Fibroblast of lung (primary cell): Measurements from ENCODE around the gene ARHGEF4. TPM values are rescaled to one million over a fixed set of nuclear protein-coding genes. Genes with fewer than 3 reads are reported as not detected.

Source experiments
- DNase-seq, 2 donors: peaks; one replicate each; pipeline versions ENCODE4 v3.0.0 to v3.0.0-alpha.2; 2010; ENCODE audit warnings: low read depth in 2 of 2
- H2AFZ ChIP-seq: 2 replicates; pipeline ENCODE4 v1.5.1; 2012; ENCODE audit warnings: low read length, control low read depth, inconsistent platforms
- H3K27ac ChIP-seq: 2 replicates; pipeline ENCODE4 v1.5.1; 2011; ENCODE audit warnings: low read length, control low read depth; ENCODE audit not compliant: insufficient read depth
- H3K27me3 ChIP-seq: 2 replicates; pipeline ENCODE4 v1.5.1; 2011; ENCODE audit warnings: mild to moderate bottlenecking, low read length; ENCODE audit not compliant: control insufficient read depth, insufficient read depth
- H3K36me3 ChIP-seq: 2 replicates; pipeline ENCODE4 v1.5.1; 2011; ENCODE audit warnings: low read length; ENCODE audit not compliant: control insufficient read depth, insufficient read depth
- H3K4me1 ChIP-seq: 2 replicates; pipeline ENCODE4 v1.5.1; 2011; ENCODE audit warnings: low read length; ENCODE audit not compliant: control insufficient read depth, insufficient read depth; ENCODE audit errors: extremely low read depth
- H3K4me2 ChIP-seq: 2 replicates; pipeline ENCODE4 v1.5.1; 2011; ENCODE audit warnings: low read length, control low read depth; ENCODE audit not compliant: insufficient read depth; ENCODE audit errors: extremely low read depth
- H3K4me3 ChIP-seq, 4 experiments: fragments of 200-600 bp in 1 of 4; sonication (generic) in 1 of 4; replicated peaks in 1 of 4; 2 replicates each; pipeline ENCODE4 v1.5.1; 2011 to 2016; ENCODE audit warnings: low read length in 4 of 4, low read depth in 3 of 4, mild to moderate bottlenecking in 3 of 4, control low read depth in 2 of 4, inconsistent platforms in 1 of 4, mixed read lengths in 1 of 4; ENCODE audit not compliant: insufficient read depth in 1 of 4; ENCODE audit errors: control extremely low read depth in 1 of 4
- H3K79me2 ChIP-seq: 2 replicates; pipeline ENCODE4 v1.5.1; 2012; ENCODE audit warnings: mild to moderate bottlenecking, low read length, inconsistent platforms; ENCODE audit not compliant: control insufficient read depth, insufficient read depth
- H3K9ac ChIP-seq: 2 replicates; pipeline ENCODE4 v1.5.1; 2011; ENCODE audit warnings: mild to moderate bottlenecking, low read length, control low read depth; ENCODE audit not compliant: insufficient read depth
- H3K9me3 ChIP-seq: 2 replicates; pipeline ENCODE4 v1.5.1; 2012; ENCODE audit warnings: low read depth, low read length; ENCODE audit not compliant: control insufficient read depth, insufficient read depth
- H4K20me1 ChIP-seq: 2 replicates; pipeline ENCODE4 v1.5.1; 2011; ENCODE audit warnings: low read length; ENCODE audit not compliant: control insufficient read depth, insufficient read depth; ENCODE audit errors: extremely low read depth
- CTCF ChIP-seq, 2 donors: IDR thresholded peaks in 1 of 2; conservative IDR thresholded peaks in 1 of 2; 1 replicate in 1 of 2; 2 replicates in 1 of 2; pipeline ENCODE4 v1.5.1; 2011 to 2012; ENCODE audit warnings: low read length in 2 of 2, control low read depth in 1 of 2, inconsistent platforms in 1 of 2, low read depth in 1 of 2, mild to moderate bottlenecking in 1 of 2
- EZH2 ChIP-seq: IDR thresholded peaks from 2 replicates; pipeline ENCODE4 v1.5.1; 2012; ENCODE audit warnings: low read length, control low read depth, mild to moderate bottlenecking; ENCODE audit errors: missing control alignments
- polyA plus RNA-seq, 2 donors: library from polyadenylated mRNA; depleted of rRNA in 1 of 2; stranded (reverse) in 1 of 2; unstranded in 1 of 2; fragments of >200 nt; gene quantifications; 2 replicates each; pipeline ENCODE4 v1.2.1, GENCODE V29; 2011 to 2012; ENCODE audit warnings: missing spikeins in 1 of 2
- total RNA-seq: library from RNA; depleted of rRNA; stranded (reverse); fragments of >200 nt; gene quantifications from 2 replicates; pipeline ENCODE4 v1.2.1, GENCODE V29; 2014

The ARHGEF4 gene
- total and polyA plus RNA-seq, 2 donors (not counting 1 experiment from before 2014, with no cell fraction given), result 0.05 to 0.83 TPM

- no peak overlapping the region for H3K4me2 ChIP-seq
- TF ChIP-seq CTCF (conservative IDR thresholded peaks at IDR 0.05 in 1 of 2, IDR thresholded peaks at IDR 0.05 in 1 of 2; ENCODE audit: low read depth in 1 of 2, low read length in 2 of 2) (no peak), EZH2 (no peak)
- no peak for DNase-seq
- H3K36me3 ChIP-seq, result no peaks in the 10 kb centered on the region
- no peak overlapping the region for H3K4me3 ChIP-seq
- no peaks in the 10 kb centered on the region for H4K20me1 ChIP-seq
- H3K9me3 ChIP-seq, result no peaks in the 10 kb centered on the region
- H3K9ac ChIP-seq, result no peak overlapping the region
- no peaks in the 10 kb centered on the region for H3K79me2 ChIP-seq
- no peak overlapping the region for H2AFZ ChIP-seq
- H3K27me3 ChIP-seq, result peaks cover 12% of the 10 kb centered on the region
- H3K27ac ChIP-seq, result no peak overlapping the region
- H3K4me1 ChIP-seq, result no peaks in the 10 kb centered on the region
These were observed 200.1 kb downstream of the ARHGEF4 start for GRCh38 chr2:131036696-131037397.

GRCh38 chr2:131037398-131038257 lies 200.9 kb downstream of the ARHGEF4 start:
- TF ChIP-seq EZH2 (no peak), CTCF (conservative IDR thresholded peaks at IDR 0.05 in 1 of 2, IDR thresholded peaks at IDR 0.05 in 1 of 2; ENCODE audit: low read depth in 1 of 2, low read length in 2 of 2) (no peak)
- Histone ChIP-seq H3K36me3 (no peaks in the 10 kb centered on the region), H2AFZ (no peak overlapping the region), H3K27me3 (peaks cover 12% of the 10 kb centered on the region), H4K20me1 (no peaks in the 10 kb centered on the region), H3K4me1 (no peaks in the 10 kb centered on the region), H3K9me3 (no peaks in the 10 kb centered on the region), H3K4me2 (no peak overlapping the region), H3K27ac (no peak overlapping the region), H3K79me2 (no peaks in the 10 kb centered on the region), H3K9ac (no peak overlapping the region), H3K4me3 (no peak overlapping the region)
- no peak for DNase-seq

- Histone ChIP-seq H3K4me1 (no peaks in the 10 kb centered on the region), H3K9me3 (no peaks in the 10 kb centered on the region), H3K9ac (no peak overlapping the region), H3K27ac (no peak overlapping the region), H4K20me1 (no peaks in the 10 kb centered on the region), H3K4me3 (no peak overlapping the region), H3K27me3 (peaks cover 12% of the 10 kb centered on the region), H3K79me2 (no peaks in the 10 kb centered on the region), H3K4me2 (no peak overlapping the region), H3K36me3 (no peaks in the 10 kb centered on the region), H2AFZ (no peak overlapping the region)
- DNase-seq, result no peak
- TF ChIP-seq EZH2, result no peak
- no peak for TF ChIP-seq CTCF (conservative IDR thresholded peaks at IDR 0.05 in 1 of 2, IDR thresholded peaks at IDR 0.05 in 1 of 2; ENCODE audit: low read depth in 1 of 2, low read length in 2 of 2)
These were observed 201.8 kb downstream of the ARHGEF4 start for GRCh38 chr2:131038258-131039100.
